Calu3 (cell line): Measurements from ENCODE around the gene DEAF1. TPM values are rescaled to one million over a fixed set of nuclear protein-coding genes. Genes with fewer than 3 reads are reported as not detected.

ENCODE experiments used
- BruUV-seq: library from RNA; stranded (reverse); fragments of 400-500 nt; replicated peaks from 2 replicates; lab custom pipeline; 2021; lab: Mats Ljungman, UMichigan
- CTCF ChIA-PET: fragments of 300-600 bp; sonication (Branson Sonifier 250); formaldehyde crosslinking; loops from one replicate; lab custom pipeline; 2022; ENCODE audit warnings: antibody characterized with exemption; lab: Charles Lee
- DNase-seq: peaks from one replicate; pipeline ENCODE4 v3.0.0; 2022
- H3K27ac Mint-ChIP-seq: one replicate; pipeline ENCODE4 v1.8.0; 2022; ENCODE audit warnings: mixed read lengths; ENCODE audit not compliant: unreplicated experiment
- H3K27me3 Mint-ChIP-seq: one replicate; pipeline ENCODE4 v1.8.0; 2022; ENCODE audit warnings: mixed read lengths; ENCODE audit not compliant: unreplicated experiment
- H3K36me3 Mint-ChIP-seq: one replicate; pipeline ENCODE4 v1.8.0; 2022; ENCODE audit warnings: mild to moderate bottlenecking, moderate library complexity, mixed read lengths; ENCODE audit not compliant: insufficient read depth, unreplicated experiment
- H3K4me1 Mint-ChIP-seq: one replicate; pipeline ENCODE4 v1.8.0; 2022; ENCODE audit warnings: mild to moderate bottlenecking, low read depth, mixed read lengths; ENCODE audit not compliant: unreplicated experiment
- H3K4me3 Mint-ChIP-seq: one replicate; pipeline ENCODE4 v1.8.0; 2022; ENCODE audit warnings: mild to moderate bottlenecking, low read depth, moderate library complexity, mixed read lengths; ENCODE audit not compliant: unreplicated experiment
- H3K9me3 Mint-ChIP-seq: one replicate; pipeline ENCODE4 v1.8.0; 2022; ENCODE audit warnings: low read depth, mixed read lengths; ENCODE audit not compliant: unreplicated experiment
- CTCF ChIP-seq: fragments of 200-600 bp; IDR thresholded peaks from one replicate; pipeline ENCODE4 v1.8.0; 2022; ENCODE audit warnings: antibody characterized with exemption; ENCODE audit not compliant: unreplicated experiment
- intact Hi-C: fragments of 100-400 bp; cut with micrococcal nuclease; formaldehyde crosslinking; loops from one replicate; pipeline ENCODE4 v1.10.0; 2022; ENCODE audit not compliant: unreplicated experiment
- total RNA-seq: library from RNA; stranded (reverse); gene quantifications from 2 replicates; pipeline ENCODE4 v1.2.3, GENCODE V29; 2022

DEAF1 gene
- total RNA-seq, 1 experiment from 2014 or later: 57.0 TPM

- H3K27me3 Mint-ChIP-seq: no peaks in the 10 kb centered on the region
- no peak for DNase-seq
- peaks cover 71% of the 10 kb centered on the region for H3K36me3 Mint-ChIP-seq
- H3K4me1 Mint-ChIP-seq: no peaks in the 10 kb centered on the region
- H3K4me3 Mint-ChIP-seq: no peak overlapping the region
- no peak for TF ChIP-seq CTCF
- intact Hi-C loops: no loop called here
- no TSS peak for BruUV-seq
- H3K27ac Mint-ChIP-seq: no peak overlapping the region
- CTCF ChIA-PET: no interaction called here
- H3K9me3 Mint-ChIP-seq: no peaks in the 10 kb centered on the region
Measured at GRCh38 chr11:617199-617911, 77.7 kb downstream of the DEAF1 start.

GRCh38 chr11:616320-617198, 78.5 kb downstream of the DEAF1 start:
- no peaks in the 10 kb centered on the region for H3K9me3 Mint-ChIP-seq
- no peak for TF ChIP-seq CTCF
- intact Hi-C loops: no loop called here
- peak overlapping the region; percentile 74 for H3K27ac Mint-ChIP-seq
- no peaks in the 10 kb centered on the region for H3K4me1 Mint-ChIP-seq
- peaks cover 79% of the 10 kb centered on the region for H3K36me3 Mint-ChIP-seq
- TSS peak; percentile 88 for BruUV-seq
- no peaks in the 10 kb centered on the region for H3K27me3 Mint-ChIP-seq
- H3K4me3 Mint-ChIP-seq: peak overlapping the region; percentile 85
- CTCF ChIA-PET: no interaction called here
- DNase-seq: no peak

- CTCF ChIA-PET: interaction anchor here (0.9 to 1.0 kb wide), 2 partner anchors 11 to 40 kb away, joined by 3 to 4 read pairs; no protein-coding TSS in a partner anchor
- peak within 1 kb of the TSS; percentile 74 for H3K27ac Mint-ChIP-seq
- H3K9me3 Mint-ChIP-seq: no peaks in the 10 kb centered on the region
- intact Hi-C loops: no loop called here
- peak; percentile 95 for DNase-seq
- BruUV-seq: no TSS peak
- no peaks in the 10 kb centered on the region for H3K4me1 Mint-ChIP-seq
- peaks cover 87% of the 10 kb centered on the region for H3K36me3 Mint-ChIP-seq
- H3K4me3 Mint-ChIP-seq: peak within 1 kb of the TSS; percentile 85
- H3K27me3 Mint-ChIP-seq: no peaks in the 10 kb centered on the region
- no peak for TF ChIP-seq CTCF
Measured at GRCh38 chr11:615504-616319, 79.3 kb downstream of the DEAF1 start, which contains the start of gene IRF7. Gene IRF7 (minus strand): TSS chr11:615950. CDS start chr11:615364, 586 bp downstream.
